GM12865 (cell line): ENCODE results near the gene INHBC.

Experiments used
- DNase-seq: peaks from one replicate; pipeline ENCODE4 v3.0.0; 2010; ENCODE audit warnings: low read depth
- H3K4me3 ChIP-seq: 2 replicates; pipeline ENCODE4 v1.5.1; 2011; ENCODE audit warnings: mild to moderate bottlenecking, low read depth, low read length, control low read depth
- CTCF ChIP-seq: IDR thresholded peaks from 2 replicates; pipeline ENCODE4 v1.5.1; 2011; ENCODE audit warnings: low read length, control low read depth, low read depth, inconsistent platforms; ENCODE audit not compliant: insufficient read depth; ENCODE audit errors: missing control alignments

Gene INHBC

GRCh38 chr12:57434517-57435223 is at the start of gene INHBC:
Gene INHBC (plus strand): TSS chr12:57434784. CDS start chr12:57434887, 103 bp downstream.
- no peak within 1 kb of the TSS for H3K4me3 ChIP-seq
- no peak for TF ChIP-seq CTCF
- no peak for DNase-seq

- DNase-seq = peak; percentile 49
- no peak overlapping the region for H3K4me3 ChIP-seq
- TF ChIP-seq CTCF = no peak
Measured at GRCh38 chr12:57385586-57385985, 49.0 kb upstream of the INHBC start.

GRCh38 chr12:57386187-57386720 is 48.3 kb upstream of the INHBC start:
- no peak overlapping the region for H3K4me3 ChIP-seq
- DNase-seq = no peak
- no peak for TF ChIP-seq CTCF

- no peak for TF ChIP-seq CTCF
- no peak overlapping the region for H3K4me3 ChIP-seq
- DNase-seq = no peak
Measured at GRCh38 chr12:57388425-57388824, 46.2 kb upstream of the INHBC start.

GRCh38 chr12:57389033-57389432 is 45.6 kb upstream of the INHBC start:
- DNase-seq = no peak
- TF ChIP-seq CTCF = no peak
- no peak overlapping the region for H3K4me3 ChIP-seq

GRCh38 chr12:57390174-57390573 is 44.4 kb upstream of the INHBC start:
- no peak for DNase-seq
- no peak for TF ChIP-seq CTCF

GRCh38 chr12:57395121-57395520 is 39.5 kb upstream of the INHBC start:
- no peak overlapping the region for H3K4me3 ChIP-seq
- no peak for TF ChIP-seq CTCF
- no peak for DNase-seq

More at GRCh38 chr12:57390174-57390573, 44.4 kb upstream of the INHBC start:
- no peak overlapping the region for H3K4me3 ChIP-seq
